Measurements from ENCODE around the gene ECM2. TPM values are rescaled to one million over a fixed set of nuclear protein-coding genes. Genes with fewer than 3 reads are reported as not detected.

ECM2 gene
- total RNA-seq, 1 donor from 2014 or later: 8.2 TPM

DNA sequence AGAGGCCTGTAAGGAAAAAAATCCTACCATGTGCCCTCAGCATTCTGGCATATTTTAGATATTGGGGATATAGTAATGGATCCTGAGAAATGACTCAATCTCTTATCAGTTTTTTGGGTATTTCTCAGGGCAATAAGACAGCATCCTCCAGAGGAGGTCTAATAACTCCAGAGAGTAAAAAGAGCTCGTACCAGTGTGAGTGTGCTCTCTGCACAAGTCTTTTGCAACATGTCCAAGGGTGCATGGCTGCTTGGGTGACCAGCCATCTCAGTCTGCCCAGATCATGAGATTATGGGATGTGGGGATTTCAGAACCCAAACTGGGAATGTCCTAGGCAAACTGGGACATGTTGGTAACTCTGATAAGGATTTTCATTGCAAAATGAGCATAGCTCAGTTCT lies 68.7 kb downstream of the ECM2 start:
- no peak for DNase-seq (ENCODE audit: low spot score)

DNA sequence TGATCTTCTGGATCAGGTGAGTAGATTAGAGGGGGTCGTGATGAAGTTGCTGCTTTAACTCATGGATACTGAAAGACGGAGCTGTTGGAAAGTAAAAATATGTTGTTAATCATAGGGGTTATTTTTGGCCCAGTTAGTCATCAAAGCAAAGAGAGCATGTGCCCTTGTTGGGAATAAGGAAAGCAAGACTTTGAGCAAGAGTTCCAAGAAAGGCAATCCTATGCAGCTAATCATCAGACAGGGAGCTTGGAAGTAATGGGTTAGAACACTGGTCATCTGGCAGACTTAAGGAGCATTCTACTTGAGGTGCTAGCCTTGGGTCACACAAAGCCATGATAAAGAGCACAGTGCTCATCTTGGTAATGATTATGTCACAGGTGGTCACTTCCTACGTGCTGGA lies 71.8 kb downstream of the ECM2 start:
- DNase-seq (ENCODE audit: low spot score): no peak

- DNase-seq (ENCODE audit: low spot score): no peak
Observed at GRCh38 chr9:92463387-92463786, 72.4 kb downstream of the ECM2 start.

GRCh38 chr9:92457576-92457975 lies 78.2 kb downstream of the ECM2 start:
- no peak for DNase-seq (ENCODE audit: low spot score)

DNA sequence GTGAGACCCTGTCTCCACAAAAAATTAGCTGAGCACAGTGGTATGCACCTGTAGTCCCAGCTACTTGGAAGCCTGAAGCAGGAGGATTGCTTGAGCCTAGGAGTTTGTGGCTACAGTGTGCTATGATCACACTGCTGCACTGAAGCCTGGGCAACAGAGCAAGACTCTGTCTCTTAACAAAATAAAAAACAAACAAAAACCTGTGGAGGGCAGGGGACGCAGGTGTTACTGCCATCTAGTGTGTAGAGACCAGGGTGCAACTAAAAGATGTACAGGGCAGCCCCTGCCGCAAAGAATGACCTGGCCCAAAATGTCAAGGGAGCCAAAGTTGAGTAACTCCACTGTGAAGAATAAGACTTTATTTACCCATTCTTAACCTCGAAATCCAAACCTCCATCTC lies 80.6 kb downstream of the ECM2 start:
- DNase-seq (ENCODE audit: low spot score): no peak

GRCh38 chr9:92446536-92446935 lies 89.3 kb downstream of the ECM2 start:
- no peak for DNase-seq (ENCODE audit: low spot score)

Other genes with a start within 250 kb of the ECM2 start
- gene IARS1, start 242.3 kb downstream of the ECM2 start, total RNA-seq: 56.7 TPM
- gene NOL8, start 210.6 kb downstream of the ECM2 start, total RNA-seq: 25.1 TPM
- gene CENPP, start 210.0 kb downstream of the ECM2 start, total RNA-seq: 2.3 TPM
- gene OGN, start 131.4 kb downstream of the ECM2 start, total RNA-seq: 154 TPM
- gene OMD, start 111.5 kb downstream of the ECM2 start, total RNA-seq: 4.8 TPM
- gene ASPN, start 53.5 kb downstream of the ECM2 start, total RNA-seq: 40.9 TPM
- 7.3 TPM for gene IPPK, start 134.1 kb upstream of the ECM2 start, total RNA-seq
- gene BICD2, start 228.8 kb upstream of the ECM2 start, total RNA-seq: 26.9 TPM

Data from mucosa of gallbladder (tissue), 1 donor.